Fibroblast of skin of right biceps (primary cell): ENCODE data around the gene SMAD6.
A peak's percentile ranks its signal among the peaks of the same experiment; 100 is the strongest.

Experiments
- DNase-seq: peaks from one replicate; pipeline ENCODE4 v3.0.0-alpha.2; 2013

The SMAD6 gene

GRCh38 chr15:66702035-66702786 lies at the start of gene SMAD6:
Gene SMAD6, plus strand, starts transcription at chr15:66702236. Its CDS starts 1,023 bp downstream, at chr15:66703259.
- DNase-seq, result peak; percentile 100

GRCh38 chr15:66652806-66653205 lies 49.2 kb upstream of the SMAD6 start:
- DNase-seq, result no peak

- no peak for DNase-seq
Observed at GRCh38 chr15:66653398-66653797, 48.6 kb upstream of the SMAD6 start.

GRCh38 chr15:66653852-66654251 lies 48.2 kb upstream of the SMAD6 start:
- no peak for DNase-seq

GRCh38 chr15:66654361-66654738 lies 47.7 kb upstream of the SMAD6 start:
- DNase-seq, result no peak

- no peak for DNase-seq
Observed at GRCh38 chr15:66654739-66655375, 47.2 kb upstream of the SMAD6 start.

- no peak for DNase-seq
Observed at GRCh38 chr15:66655511-66655910, 46.5 kb upstream of the SMAD6 start.

- no peak for DNase-seq
Observed at GRCh38 chr15:66655997-66656396, 46.0 kb upstream of the SMAD6 start.

- DNase-seq, result peak; percentile 76
Observed at GRCh38 chr15:66657185-66658020, 44.6 kb upstream of the SMAD6 start.

GRCh38 chr15:66658044-66658443 lies 44.0 kb upstream of the SMAD6 start:
- no peak for DNase-seq

GRCh38 chr15:66658855-66659254 lies 43.2 kb upstream of the SMAD6 start:
- no peak for DNase-seq

- no peak for DNase-seq
Observed at GRCh38 chr15:66659384-66659783, 42.7 kb upstream of the SMAD6 start.

GRCh38 chr15:66661432-66662096 lies 40.5 kb upstream of the SMAD6 start:
- no peak for DNase-seq

- no peak for DNase-seq
Observed at GRCh38 chr15:66662522-66662921, 39.5 kb upstream of the SMAD6 start.

- DNase-seq, result no peak
Observed at GRCh38 chr15:66663664-66664063, 38.4 kb upstream of the SMAD6 start.

- peak; percentile 24 for DNase-seq
Observed at GRCh38 chr15:66670175-66670574, 31.9 kb upstream of the SMAD6 start.

GRCh38 chr15:66670762-66671580 lies 31.1 kb upstream of the SMAD6 start:
- peak; percentile 12 for DNase-seq

- DNase-seq, result no peak
Observed at GRCh38 chr15:66672867-66673266, 29.2 kb upstream of the SMAD6 start.

- DNase-seq, result peak; percentile 76
Observed at GRCh38 chr15:66673410-66674322, 28.4 kb upstream of the SMAD6 start.

GRCh38 chr15:66674756-66675155 lies 27.3 kb upstream of the SMAD6 start:
- no peak for DNase-seq

GRCh38 chr15:66675446-66675845 lies 26.6 kb upstream of the SMAD6 start:
- peak; percentile 19 for DNase-seq
